ENCODE data around the gene CYP26B1.

CYP26B1 gene

DNA sequence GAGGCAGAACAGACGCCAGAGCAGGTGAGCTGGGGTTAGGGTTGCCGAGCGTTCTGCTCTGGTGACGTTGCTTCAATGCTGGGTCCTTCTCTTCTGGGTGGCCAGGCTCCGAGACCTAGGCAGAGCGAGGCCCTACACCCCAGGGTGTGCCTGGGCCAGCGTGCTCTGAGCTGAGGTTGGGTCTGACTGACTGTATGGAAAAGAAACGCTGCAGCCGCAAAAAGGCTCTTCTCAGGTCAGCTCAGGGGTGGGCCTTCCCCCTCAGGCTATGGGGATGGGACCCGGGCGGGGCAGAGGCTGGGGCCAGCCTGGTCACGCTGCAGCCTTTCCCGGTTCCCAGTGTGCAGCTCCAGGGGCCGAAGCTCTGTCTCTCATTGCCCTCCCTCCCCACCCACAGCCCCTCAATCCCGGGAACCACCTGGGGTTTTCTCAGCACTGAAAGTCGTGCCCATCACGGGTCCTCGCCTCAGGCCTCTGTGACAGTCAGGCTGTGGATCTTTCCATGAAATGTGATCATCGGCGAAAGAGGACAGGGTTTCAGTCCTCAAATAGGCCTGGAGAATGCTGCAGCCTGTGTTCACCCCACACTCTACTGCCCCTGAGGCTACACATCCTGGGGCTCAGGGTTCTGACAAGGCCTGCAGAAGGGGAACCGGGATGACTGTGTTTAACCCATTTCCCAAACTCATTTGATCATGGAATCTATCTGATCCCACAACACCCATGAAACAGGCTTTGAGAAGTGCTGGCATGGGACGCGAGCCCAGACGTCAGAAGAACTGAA is 19.4 kb downstream of the CYP26B1 start:
- Histone ChIP-seq H3K4me1 (ENCODE audit: control insufficient read depth, insufficient read depth, low read length) (no peaks in the 10 kb centered on the region), H3K4me3 (ENCODE audit: low read length in 2 of 2) (no peak overlapping the region), H3K9me3 (ENCODE audit: control insufficient read depth in 2 of 2, low read length in 2 of 2) (peaks cover 0 to 4% of the 10 kb centered on the region in 2 donors), H3K27me3 (ENCODE audit: control insufficient read depth in 1 of 2, insufficient read depth in 2 of 2, low read length in 2 of 2) (peaks cover 0 to 6% of the 10 kb centered on the region in 2 donors), H3K9ac (ENCODE audit: low read length in 2 of 2) (no peak overlapping the region), H3K27ac (ENCODE audit: low read length) (no peak overlapping the region), H3K36me3 (ENCODE audit: control insufficient read depth in 2 of 2, insufficient read depth in 2 of 2, low read length in 2 of 2) (no peaks in the 10 kb centered on the region)

- H3K36me3 ChIP-seq (ENCODE audit: control insufficient read depth in 2 of 2, insufficient read depth in 2 of 2, low read length in 2 of 2), result no peaks in the 10 kb centered on the region
- H3K4me1 ChIP-seq (ENCODE audit: control insufficient read depth, insufficient read depth, low read length), result no peaks in the 10 kb centered on the region
- H3K9me3 ChIP-seq (ENCODE audit: control insufficient read depth in 2 of 2, low read length in 2 of 2), result peaks cover 0 to 4% of the 10 kb centered on the region in 2 donors
- H3K27ac ChIP-seq (ENCODE audit: low read length), result no peak overlapping the region
- H3K27me3 ChIP-seq (ENCODE audit: control insufficient read depth in 1 of 2, insufficient read depth in 2 of 2, low read length in 2 of 2), result peaks cover 0 to 6% of the 10 kb centered on the region in 2 donors
- H3K4me3 ChIP-seq (ENCODE audit: low read length in 2 of 2), result no peak overlapping the region
- H3K9ac ChIP-seq (ENCODE audit: low read length in 2 of 2), result no peak overlapping the region
Observed at GRCh38 chr2:72127401-72128058, 20.1 kb downstream of the CYP26B1 start.

GRCh38 chr2:72126186-72127100 is 21.2 kb downstream of the CYP26B1 start:
- H3K36me3 ChIP-seq (ENCODE audit: control insufficient read depth in 2 of 2, insufficient read depth in 2 of 2, low read length in 2 of 2), result no peaks in the 10 kb centered on the region
- no peaks in the 10 kb centered on the region for H3K4me1 ChIP-seq (ENCODE audit: control insufficient read depth, insufficient read depth, low read length)
- H3K4me3 ChIP-seq (ENCODE audit: low read length in 2 of 2), result no peak overlapping the region
- peaks cover 0 to 7% of the 10 kb centered on the region in 2 donors for H3K27me3 ChIP-seq (ENCODE audit: control insufficient read depth in 1 of 2, insufficient read depth in 2 of 2, low read length in 2 of 2)
- H3K9me3 ChIP-seq (ENCODE audit: control insufficient read depth in 2 of 2, low read length in 2 of 2), result peaks cover 0 to 4% of the 10 kb centered on the region in 2 donors
- H3K9ac ChIP-seq (ENCODE audit: low read length in 2 of 2), result no peak overlapping the region
- no peak overlapping the region for H3K27ac ChIP-seq (ENCODE audit: low read length)

DNA sequence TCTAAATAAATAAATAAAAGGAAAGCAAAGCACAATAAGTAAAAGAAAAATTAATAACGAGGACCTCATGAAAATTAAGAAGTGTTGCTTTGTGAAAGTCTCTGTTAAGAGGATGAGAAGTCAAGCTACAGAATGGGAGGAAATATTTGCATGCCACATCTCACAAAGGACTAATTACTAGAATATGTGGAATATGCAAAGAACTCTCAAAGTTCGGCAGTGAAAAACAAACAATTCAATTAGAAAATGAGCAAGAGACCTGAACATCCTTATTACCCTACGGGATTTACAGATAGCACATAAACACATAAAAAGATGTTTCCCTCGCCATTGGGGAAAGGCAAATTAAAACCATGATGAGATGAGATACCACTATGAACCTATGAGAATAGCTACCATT is 23.3 kb downstream of the CYP26B1 start:
- no peaks in the 10 kb centered on the region for H3K36me3 ChIP-seq (ENCODE audit: control insufficient read depth in 2 of 2, insufficient read depth in 2 of 2, low read length in 2 of 2)
- no peak overlapping the region for H3K9ac ChIP-seq (ENCODE audit: low read length in 2 of 2)
- H3K27me3 ChIP-seq (ENCODE audit: control insufficient read depth in 1 of 2, insufficient read depth in 2 of 2, low read length in 2 of 2), result peaks cover 0 to 4% of the 10 kb centered on the region in 2 donors
- H3K27ac ChIP-seq (ENCODE audit: low read length), result no peak overlapping the region
- peaks cover 0 to 4% of the 10 kb centered on the region in 2 donors for H3K9me3 ChIP-seq (ENCODE audit: control insufficient read depth in 2 of 2, low read length in 2 of 2)
- H3K4me1 ChIP-seq (ENCODE audit: control insufficient read depth, insufficient read depth, low read length), result no peaks in the 10 kb centered on the region
- no peak overlapping the region for H3K4me3 ChIP-seq (ENCODE audit: low read length in 2 of 2)

DNA sequence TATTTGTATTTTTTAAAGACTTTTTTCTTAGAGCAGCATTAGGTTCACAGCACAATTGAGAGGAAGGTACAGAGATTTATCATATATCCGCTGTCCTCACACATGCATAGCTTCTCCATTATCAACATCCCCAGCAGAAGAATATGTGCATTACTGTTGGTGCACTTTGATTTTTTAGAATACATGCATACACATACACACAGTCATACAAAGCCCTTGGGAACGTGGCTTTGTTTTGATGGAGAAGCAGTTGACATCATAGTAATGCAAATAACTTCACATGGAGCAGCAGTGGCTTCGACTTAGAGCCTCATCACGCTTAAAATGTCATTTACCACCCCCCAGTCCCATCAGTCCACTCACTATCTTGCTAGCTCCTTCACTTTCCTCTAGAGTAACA is 26.5 kb downstream of the CYP26B1 start:
- Histone ChIP-seq H3K36me3 (ENCODE audit: control insufficient read depth in 2 of 2, insufficient read depth in 2 of 2, low read length in 2 of 2) (no peaks in the 10 kb centered on the region), H3K4me3 (ENCODE audit: low read length in 2 of 2) (no peak overlapping the region), H3K27me3 (ENCODE audit: control insufficient read depth in 1 of 2, insufficient read depth in 2 of 2, low read length in 2 of 2) (peaks cover 0 to 6% of the 10 kb centered on the region in 2 donors), H3K4me1 (ENCODE audit: control insufficient read depth, insufficient read depth, low read length) (no peaks in the 10 kb centered on the region), H3K27ac (ENCODE audit: low read length) (no peak overlapping the region), H3K9me3 (ENCODE audit: control insufficient read depth in 2 of 2, low read length in 2 of 2) (peaks cover 0 to 4% of the 10 kb centered on the region in 2 donors), H3K9ac (ENCODE audit: low read length in 2 of 2) (no peak overlapping the region)

DNA sequence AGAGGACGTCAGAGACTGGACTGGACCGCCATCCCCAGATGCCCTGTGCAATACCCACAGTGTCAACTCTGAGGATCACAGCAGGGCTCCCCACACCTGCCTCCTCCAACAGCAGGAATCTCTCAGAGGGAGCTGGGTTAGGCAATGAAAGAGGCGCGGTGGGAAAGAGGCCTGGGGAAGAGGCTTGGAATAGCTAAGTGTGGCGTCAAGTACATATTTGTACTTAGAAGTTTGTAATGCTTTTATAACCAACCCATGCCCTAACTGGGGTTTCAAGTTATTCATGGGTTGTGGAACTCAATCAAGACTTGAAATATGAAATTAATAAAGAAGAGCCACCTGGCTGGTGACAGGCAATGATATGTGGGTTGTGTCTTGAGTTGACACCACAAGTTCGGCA is 28.7 kb downstream of the CYP26B1 start:
- Histone ChIP-seq H3K4me1 (ENCODE audit: control insufficient read depth, insufficient read depth, low read length) (peaks cover 4% of the 10 kb centered on the region), H3K4me3 (ENCODE audit: low read length in 2 of 2) (no peak overlapping the region), H3K27me3 (ENCODE audit: control insufficient read depth in 1 of 2, insufficient read depth in 2 of 2, low read length in 2 of 2) (peaks cover 0 to 4% of the 10 kb centered on the region in 2 donors), H3K36me3 (ENCODE audit: control insufficient read depth in 2 of 2, insufficient read depth in 2 of 2, low read length in 2 of 2) (no peaks in the 10 kb centered on the region), H3K9ac (ENCODE audit: low read length in 2 of 2) (no peak overlapping the region), H3K27ac (ENCODE audit: low read length) (no peak overlapping the region), H3K9me3 (ENCODE audit: control insufficient read depth in 2 of 2, low read length in 2 of 2) (no peaks in the 10 kb centered on the region)

DNA sequence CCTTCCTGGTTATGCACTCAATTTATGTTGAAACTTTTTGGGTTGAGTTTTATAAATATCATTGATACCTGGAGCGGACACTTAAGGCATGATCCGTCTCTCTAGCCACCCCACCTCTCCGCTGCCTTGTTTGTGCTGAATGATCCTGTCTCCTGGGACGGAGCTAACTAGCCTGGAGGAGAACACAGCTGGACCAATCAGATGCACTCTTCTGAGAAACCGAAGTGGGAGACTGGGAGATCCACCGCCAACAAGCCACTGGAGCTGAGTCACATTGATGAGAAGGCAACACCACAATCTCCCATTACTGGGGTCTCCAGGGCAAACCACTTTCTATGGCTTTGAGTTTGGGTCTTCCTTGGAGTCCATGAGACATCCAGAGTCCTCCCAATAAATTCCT is 29.3 kb downstream of the CYP26B1 start:
- Histone ChIP-seq H3K9me3 (ENCODE audit: control insufficient read depth in 2 of 2, low read length in 2 of 2) (no peaks in the 10 kb centered on the region), H3K4me3 (ENCODE audit: low read length in 2 of 2) (no peak overlapping the region), H3K36me3 (ENCODE audit: control insufficient read depth in 2 of 2, insufficient read depth in 2 of 2, low read length in 2 of 2) (no peaks in the 10 kb centered on the region), H3K27ac (ENCODE audit: low read length) (no peak overlapping the region), H3K9ac (ENCODE audit: low read length in 2 of 2) (no peak overlapping the region), H3K27me3 (ENCODE audit: control insufficient read depth in 1 of 2, insufficient read depth in 2 of 2, low read length in 2 of 2) (peaks cover 0 to 4% of the 10 kb centered on the region in 2 donors), H3K4me1 (ENCODE audit: control insufficient read depth, insufficient read depth, low read length) (peaks cover 4% of the 10 kb centered on the region)

GRCh38 chr2:72117718-72118117 is 29.9 kb downstream of the CYP26B1 start:
- peaks cover 4% of the 10 kb centered on the region for H3K4me1 ChIP-seq (ENCODE audit: control insufficient read depth, insufficient read depth, low read length)
- H3K9me3 ChIP-seq (ENCODE audit: control insufficient read depth in 2 of 2, low read length in 2 of 2), result no peaks in the 10 kb centered on the region

GRCh38 chr2:72117029-72117428 is 30.6 kb downstream of the CYP26B1 start:
- Histone ChIP-seq H3K36me3 (ENCODE audit: control insufficient read depth in 2 of 2, insufficient read depth in 2 of 2, low read length in 2 of 2) (no peaks in the 10 kb centered on the region), H3K4me1 (ENCODE audit: control insufficient read depth, insufficient read depth, low read length) (peaks cover 4% of the 10 kb centered on the region), H3K27ac (ENCODE audit: low read length) (no peak overlapping the region), H3K27me3 (ENCODE audit: control insufficient read depth in 1 of 2, insufficient read depth in 2 of 2, low read length in 2 of 2) (peaks cover 0 to 4% of the 10 kb centered on the region in 2 donors), H3K4me3 (ENCODE audit: low read length in 2 of 2) (no peak overlapping the region), H3K9ac (ENCODE audit: low read length in 2 of 2) (no peak overlapping the region), H3K9me3 (ENCODE audit: control insufficient read depth in 2 of 2, low read length in 2 of 2) (no peaks in the 10 kb centered on the region)

More at GRCh38 chr2:72117718-72118117, 29.9 kb downstream of the CYP26B1 start:
- H3K4me3 ChIP-seq (ENCODE audit: low read length in 2 of 2), result no peak overlapping the region
- H3K9ac ChIP-seq (ENCODE audit: low read length in 2 of 2), result no peak overlapping the region
- H3K27me3 ChIP-seq (ENCODE audit: control insufficient read depth in 1 of 2, insufficient read depth in 2 of 2, low read length in 2 of 2), result peaks cover 0 to 4% of the 10 kb centered on the region in 2 donors
- no peak overlapping the region for H3K27ac ChIP-seq (ENCODE audit: low read length)
- H3K36me3 ChIP-seq (ENCODE audit: control insufficient read depth in 2 of 2, insufficient read depth in 2 of 2, low read length in 2 of 2), result no peaks in the 10 kb centered on the region

DNA sequence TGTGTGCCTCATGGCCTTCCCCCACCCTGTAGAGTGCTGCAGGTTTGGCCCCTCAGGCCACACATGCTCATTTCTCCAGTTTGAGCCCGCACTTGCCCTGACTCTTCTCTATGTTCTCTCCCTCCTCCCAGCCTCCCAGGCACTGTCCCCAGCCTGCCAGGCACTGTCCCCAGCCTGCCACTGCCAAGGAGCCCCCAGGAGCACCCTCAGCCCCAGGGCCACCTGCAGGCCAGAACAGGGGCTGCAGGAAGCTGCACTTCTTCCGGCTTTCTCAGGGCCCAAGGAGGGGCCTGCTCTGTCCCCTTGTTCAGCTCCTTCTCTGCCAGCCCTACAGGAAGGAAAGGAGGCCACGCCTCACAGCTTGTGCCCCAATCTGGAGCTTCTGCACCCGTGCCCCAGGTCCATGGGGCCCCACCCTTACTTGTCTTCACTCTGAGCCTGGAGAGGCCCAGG is 31.6 kb downstream of the CYP26B1 start:
- no peaks in the 10 kb centered on the region for H3K36me3 ChIP-seq (ENCODE audit: control insufficient read depth in 2 of 2, insufficient read depth in 2 of 2, low read length in 2 of 2)
- peaks cover 0 to 2% of the 10 kb centered on the region in 2 donors for H3K27me3 ChIP-seq (ENCODE audit: control insufficient read depth in 1 of 2, insufficient read depth in 2 of 2, low read length in 2 of 2)
- no peak overlapping the region for H3K4me3 ChIP-seq (ENCODE audit: low read length in 2 of 2)
- H3K9ac ChIP-seq (ENCODE audit: low read length in 2 of 2), result no peak overlapping the region
- H3K9me3 ChIP-seq (ENCODE audit: control insufficient read depth in 2 of 2, low read length in 2 of 2), result no peaks in the 10 kb centered on the region
- no peak overlapping the region for H3K27ac ChIP-seq (ENCODE audit: low read length)
- H3K4me1 ChIP-seq (ENCODE audit: control insufficient read depth, insufficient read depth, low read length), result peaks cover 4% of the 10 kb centered on the region
